ENCODE measurements around the gene TPD52L1.
"Not testable (repeated sequence)": the region's sequence is repeated elsewhere in the genome, so short reads cannot be mapped to it uniquely, and the experiment has no call there.

Gene TPD52L1

DNA sequence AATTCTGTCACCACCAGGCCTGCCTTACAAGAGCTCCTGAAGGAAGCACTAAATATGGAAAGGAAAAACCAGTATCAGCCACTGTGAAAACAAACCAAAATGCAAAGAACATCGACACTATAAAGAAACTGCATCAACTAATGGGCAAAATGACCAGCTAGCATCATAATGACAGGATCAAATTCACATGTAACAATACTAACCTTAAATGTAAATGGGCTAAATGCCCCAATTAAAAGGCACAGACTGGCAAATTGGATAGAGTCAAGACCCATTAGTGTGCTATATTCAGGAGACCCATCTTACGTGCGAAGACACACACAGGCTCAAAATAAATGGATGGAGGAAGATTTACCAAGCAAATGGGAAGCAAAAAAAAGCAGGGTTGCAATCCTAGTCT, 128.9 kb downstream of the TPD52L1 start:
- not testable (repeated sequence) for H3K27me3 ChIP-seq (ENCODE audit: control insufficient read depth, insufficient read depth, low read length); H3K9me3 ChIP-seq (ENCODE audit: control insufficient read depth, insufficient read depth, low read length); H3K4me3 ChIP-seq (ENCODE audit: low read length); H3K4me1 ChIP-seq (ENCODE audit: control insufficient read depth, insufficient read depth, low read length); H3K27ac ChIP-seq (ENCODE audit: low read length); H3K36me3 ChIP-seq (ENCODE audit: control insufficient read depth, insufficient read depth, low read length); DNase-seq (ENCODE audit: low read depth, low spot score)
- no CpG with 5 or more reads among the region's 3 CpGs for WGBS (ENCODE audit: insufficient coverage, insufficient read length)

DNA sequence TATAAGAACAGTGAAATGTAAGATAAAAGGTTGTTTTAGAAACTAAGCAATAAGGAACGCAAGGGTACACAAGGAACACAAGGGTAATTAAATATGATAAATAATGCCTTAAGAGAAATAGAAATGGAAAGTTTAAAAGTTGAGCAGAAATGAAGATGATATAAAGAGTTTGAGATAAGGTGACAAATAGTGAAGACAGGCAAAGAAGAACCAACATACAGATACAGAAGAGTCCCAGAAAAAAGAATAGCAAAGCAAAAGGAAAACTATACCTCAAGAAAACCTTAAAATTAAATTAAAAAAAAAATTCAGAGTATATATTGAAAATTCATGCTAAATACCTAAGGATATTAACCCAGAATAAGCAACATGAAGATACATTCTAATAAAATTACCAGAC, 131.8 kb downstream of the TPD52L1 start:
- no peak overlapping the region for H3K27ac ChIP-seq (ENCODE audit: low read length)
- H3K27me3 ChIP-seq (ENCODE audit: control insufficient read depth, insufficient read depth, low read length): no peaks in the 10 kb centered on the region
- WGBS (ENCODE audit: insufficient coverage, insufficient read length): 100% methylated on average over 1 of the region's 1 CpG
- no peaks in the 10 kb centered on the region; the same call in 1 of the 2 replicates for H3K4me1 ChIP-seq (ENCODE audit: control insufficient read depth, insufficient read depth, low read length)
- 0 out of 2 replicates have a peak, but pooled peaks cover 5% of the 10 kb centered on the region for H3K36me3 ChIP-seq (ENCODE audit: control insufficient read depth, insufficient read depth, low read length)
- H3K4me3 ChIP-seq (ENCODE audit: low read length): no peak overlapping the region
- no peak for DNase-seq (ENCODE audit: low read depth, low spot score)
- no peaks in the 10 kb centered on the region for H3K9me3 ChIP-seq (ENCODE audit: control insufficient read depth, insufficient read depth, low read length)

DNA sequence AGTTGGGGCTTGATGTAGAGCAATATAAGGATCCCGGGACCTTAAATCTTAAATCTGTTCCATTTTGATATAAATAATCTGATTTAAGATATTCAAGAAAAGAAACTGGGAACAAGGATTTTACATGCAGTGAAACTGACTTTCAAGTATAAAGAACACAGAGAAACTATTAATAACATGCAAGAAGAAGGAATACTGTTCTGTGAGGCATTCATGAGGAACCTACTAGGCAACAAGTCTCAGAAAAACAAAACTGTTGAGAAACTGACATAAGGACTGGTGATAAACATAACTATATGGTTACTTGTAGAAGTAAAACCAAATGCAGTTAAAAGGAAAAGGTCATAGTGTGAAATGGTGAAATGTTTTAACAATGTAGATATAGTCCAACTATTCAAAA, 132.4 kb downstream of the TPD52L1 start:
- no CpG with 5 or more reads among the region's 1 CpG for WGBS (ENCODE audit: insufficient coverage, insufficient read length)
- no peaks in the 10 kb centered on the region for H3K9me3 ChIP-seq (ENCODE audit: control insufficient read depth, insufficient read depth, low read length)
- H3K27ac ChIP-seq (ENCODE audit: low read length): no peak overlapping the region

DNA sequence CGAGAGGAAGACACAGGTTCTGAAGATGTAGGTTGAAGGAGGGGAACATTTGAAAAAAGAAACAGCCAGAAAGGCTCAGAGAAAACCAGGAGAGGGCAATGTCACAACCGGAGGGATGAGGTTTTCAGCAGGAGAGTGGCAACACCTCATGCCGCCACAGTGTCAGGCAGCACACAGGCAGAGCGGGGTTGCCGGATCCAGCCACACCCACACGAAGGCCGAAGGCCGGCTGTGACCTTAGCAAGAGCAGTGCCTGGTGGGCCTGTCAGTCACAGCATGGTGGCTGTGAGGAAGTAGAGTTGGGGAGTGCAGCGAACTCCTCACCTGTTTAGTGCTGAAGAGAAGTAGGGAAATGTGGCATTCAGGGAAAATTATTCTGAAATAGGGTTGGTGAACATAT, 134.1 kb downstream of the TPD52L1 start:
- WGBS (ENCODE audit: insufficient coverage, insufficient read length): no CpG with 5 or more reads among the region's 9 CpGs
- Histone ChIP-seq H3K4me1 (ENCODE audit: control insufficient read depth, insufficient read depth, low read length) (no peaks in the 10 kb centered on the region), H3K27me3 (ENCODE audit: control insufficient read depth, insufficient read depth, low read length) (no peaks in the 10 kb centered on the region), H3K9me3 (ENCODE audit: control insufficient read depth, insufficient read depth, low read length) (no peaks in the 10 kb centered on the region), H3K27ac (ENCODE audit: low read length) (no peak overlapping the region), H3K4me3 (ENCODE audit: low read length) (no peak overlapping the region), H3K36me3 (ENCODE audit: control insufficient read depth, insufficient read depth, low read length) (0 out of 2 replicates have a peak, but pooled peaks cover 3% of the 10 kb centered on the region)
- no peak for DNase-seq (ENCODE audit: low read depth, low spot score)

More for the DNA sequence above, 132.4 kb downstream of the TPD52L1 start:
- DNase-seq (ENCODE audit: low read depth, low spot score): no peak
- 0 out of 2 replicates have a peak, but pooled peaks cover 3% of the 10 kb centered on the region for H3K36me3 ChIP-seq (ENCODE audit: control insufficient read depth, insufficient read depth, low read length)
- no peak overlapping the region for H3K4me3 ChIP-seq (ENCODE audit: low read length)
- H3K27me3 ChIP-seq (ENCODE audit: control insufficient read depth, insufficient read depth, low read length): no peaks in the 10 kb centered on the region
- H3K4me1 ChIP-seq (ENCODE audit: control insufficient read depth, insufficient read depth, low read length): no peaks in the 10 kb centered on the region

DNA sequence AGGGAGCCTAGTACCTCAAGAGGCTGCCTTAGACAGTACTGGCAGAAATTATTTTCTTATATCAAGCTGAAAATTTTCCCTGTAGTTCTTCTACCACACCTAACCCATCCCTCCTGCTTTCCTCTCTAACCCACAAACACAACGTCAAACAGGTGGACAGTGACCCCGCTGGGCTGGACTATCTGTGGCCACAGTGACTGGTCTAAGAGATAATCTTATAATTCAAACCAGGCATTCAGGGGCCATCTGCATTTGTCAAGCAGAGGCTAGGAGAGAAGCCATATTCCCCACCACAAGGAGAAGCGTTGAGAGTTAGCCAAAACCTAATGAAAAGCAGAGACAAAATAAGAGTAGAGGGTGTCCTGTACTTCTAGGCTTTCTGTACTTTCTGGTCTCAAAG, 140.0 kb downstream of the TPD52L1 start:
- Histone ChIP-seq H3K27ac (ENCODE audit: low read length) (no peak overlapping the region), H3K4me1 (ENCODE audit: control insufficient read depth, insufficient read depth, low read length) (no peaks in the 10 kb centered on the region), H3K9me3 (ENCODE audit: control insufficient read depth, insufficient read depth, low read length) (no peaks in the 10 kb centered on the region), H3K36me3 (ENCODE audit: control insufficient read depth, insufficient read depth, low read length) (peaks cover 5% of the 10 kb centered on the region; the same call in 1 of the 2 replicates), H3K4me3 (ENCODE audit: low read length) (no peak overlapping the region), H3K27me3 (ENCODE audit: control insufficient read depth, insufficient read depth, low read length) (no peaks in the 10 kb centered on the region)
- no peak for DNase-seq (ENCODE audit: low read depth, low spot score)
- WGBS (ENCODE audit: insufficient coverage, insufficient read length): no CpG with 5 or more reads among the region's 3 CpGs

DNA sequence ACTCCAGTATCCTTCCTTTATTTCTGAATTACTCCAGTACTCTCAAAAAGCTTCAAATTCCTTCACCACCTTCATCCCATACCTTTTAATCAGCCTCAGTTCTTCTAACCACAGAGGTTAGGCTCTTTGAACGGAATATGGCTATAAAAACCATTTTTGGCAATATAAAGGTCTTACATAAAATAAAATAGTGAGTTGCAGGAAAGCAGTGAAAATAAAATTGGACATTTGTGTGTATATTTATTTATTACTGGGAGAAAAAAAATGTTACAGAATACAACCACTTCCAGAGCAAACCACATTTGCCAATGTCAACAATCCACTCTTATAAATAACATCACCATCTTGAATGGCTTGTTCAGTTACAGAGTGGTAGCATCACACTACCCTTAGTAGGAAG, 140.5 kb downstream of the TPD52L1 start:
- H3K4me3 ChIP-seq (ENCODE audit: low read length): no peak overlapping the region
- no peak overlapping the region for H3K27ac ChIP-seq (ENCODE audit: low read length)
- H3K27me3 ChIP-seq (ENCODE audit: control insufficient read depth, insufficient read depth, low read length): no peaks in the 10 kb centered on the region
- DNase-seq (ENCODE audit: low read depth, low spot score): no peak
- H3K36me3 ChIP-seq (ENCODE audit: control insufficient read depth, insufficient read depth, low read length): peaks cover 5% of the 10 kb centered on the region; the same call in 1 of the 2 replicates
- H3K4me1 ChIP-seq (ENCODE audit: control insufficient read depth, insufficient read depth, low read length): no peaks in the 10 kb centered on the region
- no CpG with 5 or more reads among the region's 1 CpG for WGBS (ENCODE audit: insufficient coverage, insufficient read length)
- no peaks in the 10 kb centered on the region for H3K9me3 ChIP-seq (ENCODE audit: control insufficient read depth, insufficient read depth, low read length)

DNA sequence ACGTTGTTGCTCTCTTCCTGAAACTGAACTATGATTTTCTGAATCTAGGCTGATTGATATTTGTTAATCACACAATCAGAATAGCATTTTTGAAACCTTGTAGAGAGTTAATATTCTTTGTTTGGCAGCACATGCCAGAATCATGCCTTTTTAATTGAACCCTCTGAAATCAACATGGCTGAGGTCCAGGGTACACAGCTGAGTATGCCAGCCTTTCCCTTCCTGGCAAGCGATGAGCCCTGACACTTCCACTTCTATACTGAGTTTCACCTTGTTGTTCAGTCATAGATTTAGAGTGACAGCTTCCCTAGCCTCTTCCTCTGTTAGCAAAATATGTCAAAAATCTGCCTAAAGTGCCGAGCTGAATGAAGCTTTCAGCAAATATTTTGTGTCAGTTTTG, 141.4 kb downstream of the TPD52L1 start:
- Histone ChIP-seq H3K27me3 (ENCODE audit: control insufficient read depth, insufficient read depth, low read length) (no peaks in the 10 kb centered on the region), H3K27ac (ENCODE audit: low read length) (no peak overlapping the region), H3K4me1 (ENCODE audit: control insufficient read depth, insufficient read depth, low read length) (no peaks in the 10 kb centered on the region), H3K9me3 (ENCODE audit: control insufficient read depth, insufficient read depth, low read length) (no peaks in the 10 kb centered on the region), H3K36me3 (ENCODE audit: control insufficient read depth, insufficient read depth, low read length) (peaks cover 3% of the 10 kb centered on the region; the same call in 1 of the 2 replicates), H3K4me3 (ENCODE audit: low read length) (no peak overlapping the region)
- no CpG with 5 or more reads among the region's 3 CpGs for WGBS (ENCODE audit: insufficient coverage, insufficient read length)
- no peak for DNase-seq (ENCODE audit: low read depth, low spot score)

DNA sequence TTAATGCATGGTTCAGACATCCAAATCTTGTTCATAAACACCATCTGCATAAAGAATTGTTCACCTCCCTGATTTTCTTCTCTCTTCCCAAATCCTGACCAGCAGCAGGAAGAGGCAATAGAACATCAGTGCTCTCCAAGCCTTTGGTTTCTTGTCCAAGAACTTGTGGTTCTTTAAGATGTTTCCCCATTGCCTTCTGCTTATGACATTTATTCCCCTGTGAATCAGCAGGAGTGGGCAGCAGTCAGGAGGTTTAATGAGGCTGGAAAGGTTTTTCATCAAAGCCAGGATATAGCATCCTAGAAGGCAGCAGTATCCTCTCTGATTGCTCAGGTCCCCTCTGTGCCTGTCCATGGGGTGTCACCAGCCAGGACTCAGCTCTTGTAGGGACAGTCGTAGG, 142.9 kb downstream of the TPD52L1 start:
- no CpG with 5 or more reads among the region's 1 CpG for WGBS (ENCODE audit: insufficient coverage, insufficient read length)
- peaks cover 3% of the 10 kb centered on the region; the same call in 1 of the 2 replicates for H3K36me3 ChIP-seq (ENCODE audit: control insufficient read depth, insufficient read depth, low read length)

DNA sequence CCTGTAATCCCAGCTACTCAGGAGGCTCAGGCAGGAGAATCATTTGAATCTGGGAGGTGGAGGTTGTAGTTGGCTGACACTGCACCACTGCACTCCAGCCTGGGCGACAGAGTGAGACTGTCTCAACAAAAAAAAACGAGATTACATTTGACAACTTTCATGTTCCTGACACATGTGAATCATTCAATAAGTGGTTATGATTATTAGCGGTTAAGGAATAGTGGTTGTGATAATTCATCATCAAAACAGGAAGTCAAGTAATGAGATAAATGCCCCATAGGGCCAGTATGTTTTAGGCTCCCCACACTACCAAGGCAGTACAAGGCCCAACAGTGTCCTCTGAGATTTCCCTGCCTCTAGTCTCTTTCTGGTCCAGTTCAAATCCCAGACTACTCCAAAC, 145.7 kb downstream of the TPD52L1 start:
- peaks cover 3% of the 10 kb centered on the region; the same call in 1 of the 2 replicates for H3K36me3 ChIP-seq (ENCODE audit: control insufficient read depth, insufficient read depth, low read length)
- H3K4me3 ChIP-seq (ENCODE audit: low read length): no peak overlapping the region

More for the DNA sequence above, 142.9 kb downstream of the TPD52L1 start:
- Histone ChIP-seq H3K27ac (ENCODE audit: low read length) (no peak overlapping the region), H3K27me3 (ENCODE audit: control insufficient read depth, insufficient read depth, low read length) (no peaks in the 10 kb centered on the region), H3K4me1 (ENCODE audit: control insufficient read depth, insufficient read depth, low read length) (no peaks in the 10 kb centered on the region), H3K4me3 (ENCODE audit: low read length) (no peak overlapping the region), H3K9me3 (ENCODE audit: control insufficient read depth, insufficient read depth, low read length) (no peaks in the 10 kb centered on the region)
- no peak for DNase-seq (ENCODE audit: low read depth, low spot score)

DNA sequence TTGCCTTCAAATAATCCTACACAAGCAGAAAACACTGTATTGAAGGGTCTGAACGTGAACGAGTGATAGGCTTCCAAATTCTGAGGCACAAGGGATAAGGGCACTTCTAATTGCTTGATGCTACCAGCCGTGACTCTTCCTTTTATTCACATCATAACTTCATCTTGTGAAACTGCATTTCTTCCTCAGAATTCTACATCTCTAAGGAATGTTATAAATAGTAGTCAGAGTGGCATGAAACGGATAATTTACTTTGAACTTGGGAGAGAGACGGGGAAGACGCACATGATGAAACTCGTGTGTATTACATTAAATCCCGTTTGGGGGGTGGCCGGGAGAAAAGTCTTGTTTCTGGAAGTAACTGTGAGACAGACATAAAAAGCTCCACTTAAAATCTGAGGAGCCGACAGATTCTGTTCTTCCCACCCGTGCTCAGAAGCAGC, 147.4 kb downstream of the TPD52L1 start:
- DNase-seq (ENCODE audit: low read depth, low spot score): no peak
- Histone ChIP-seq H3K27ac (ENCODE audit: low read length) (no peak overlapping the region), H3K36me3 (ENCODE audit: control insufficient read depth, insufficient read depth, low read length) (peaks cover 3% of the 10 kb centered on the region; the same call in 1 of the 2 replicates), H3K27me3 (ENCODE audit: control insufficient read depth, insufficient read depth, low read length) (no peaks in the 10 kb centered on the region), H3K4me1 (ENCODE audit: control insufficient read depth, insufficient read depth, low read length) (no peaks in the 10 kb centered on the region), H3K4me3 (ENCODE audit: low read length) (peak overlapping the region; percentile 56; the same call in 1 of the 2 replicates), H3K9me3 (ENCODE audit: control insufficient read depth, insufficient read depth, low read length) (no peaks in the 10 kb centered on the region)
- no CpG with 5 or more reads among the region's 11 CpGs for WGBS (ENCODE audit: insufficient coverage, insufficient read length)

More for the DNA sequence above, 145.7 kb downstream of the TPD52L1 start:
- WGBS (ENCODE audit: insufficient coverage, insufficient read length): no CpG with 5 or more reads among the region's 3 CpGs
- Histone ChIP-seq H3K9me3 (ENCODE audit: control insufficient read depth, insufficient read depth, low read length) (no peaks in the 10 kb centered on the region), H3K27me3 (ENCODE audit: control insufficient read depth, insufficient read depth, low read length) (no peaks in the 10 kb centered on the region), H3K27ac (ENCODE audit: low read length) (no peak overlapping the region), H3K4me1 (ENCODE audit: control insufficient read depth, insufficient read depth, low read length) (no peaks in the 10 kb centered on the region)
- DNase-seq (ENCODE audit: low read depth, low spot score): no peak
